ENCODE data around the gene SNN. TPM values are rescaled to one million over a fixed set of nuclear protein-coding genes. Genes with fewer than 3 reads are reported as not detected.

SNN gene
- total RNA-seq, 1 donor, result 13.8 TPM

DNA sequence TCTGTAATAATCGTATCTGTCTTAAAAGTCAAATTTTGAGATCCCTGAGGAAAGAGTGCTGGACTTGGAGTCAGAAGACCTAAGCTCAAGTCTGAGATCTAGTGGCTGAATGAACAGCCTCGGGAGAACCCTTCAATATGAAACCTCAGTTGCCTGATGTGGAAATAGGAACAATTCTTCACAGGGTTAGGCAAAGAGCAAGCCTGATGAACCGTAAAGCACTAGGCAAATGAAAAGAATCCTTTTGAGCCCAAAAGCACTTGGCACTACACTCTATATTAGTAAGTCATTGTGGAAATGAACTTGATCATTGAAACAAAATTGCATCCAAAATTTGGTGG lies 54.2 kb downstream of the SNN start:
- H3K36me3 ChIP-seq (ENCODE audit: insufficient read depth, low read length), result peaks cover 53% of the 10 kb centered on the region
- no peaks in the 10 kb centered on the region for H3K27me3 ChIP-seq (ENCODE audit: insufficient read depth, low read length)
- peaks cover 9% of the 10 kb centered on the region for H3K79me2 ChIP-seq (ENCODE audit: insufficient read depth, low read length)
- H3K9me3 ChIP-seq (ENCODE audit: low read depth, low read length), result no peaks in the 10 kb centered on the region
- no peak overlapping the region for H3K4me2 ChIP-seq (ENCODE audit: insufficient read depth, low read length)
- DNase-seq (ENCODE audit: insufficient read length, low spot score, missing footprints), result no peak
- H3K4me1 ChIP-seq (ENCODE audit: insufficient read depth, low read length), result no peaks in the 10 kb centered on the region
- TF ChIP-seq CTCF (IDR thresholded peaks at IDR 0.05; ENCODE audit: extremely low read depth, low read depth, low read length), result no peak
- peaks cover 2% of the 10 kb centered on the region for H4K20me1 ChIP-seq (ENCODE audit: insufficient read depth, low read length)
- H3K4me3 ChIP-seq (ENCODE audit: insufficient read depth, low read length), result no peak overlapping the region
- no peak overlapping the region for H3K27ac ChIP-seq (ENCODE audit: low read depth, low read length)
- no peak overlapping the region for H2AFZ ChIP-seq (ENCODE audit: low read length)

DNA sequence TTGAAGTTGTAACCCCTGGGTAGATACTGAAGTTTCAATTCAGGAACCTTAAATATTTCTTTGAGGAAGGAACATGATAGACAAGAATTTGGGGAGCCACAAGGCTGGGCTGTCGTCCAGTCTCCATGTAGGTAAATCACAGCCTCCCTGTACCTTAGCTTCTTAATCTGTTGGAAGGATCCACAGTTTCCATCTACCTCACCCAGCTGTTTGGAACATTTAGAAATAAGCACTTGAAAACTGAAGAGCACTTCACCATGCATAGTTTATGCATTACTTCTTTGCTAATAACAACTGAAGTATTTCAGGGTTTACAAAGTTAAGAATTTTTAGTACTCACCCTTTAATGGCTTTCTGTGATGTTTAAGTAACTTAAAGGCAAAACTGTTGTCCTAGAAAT lies 57.2 kb downstream of the SNN start:
- no peak for DNase-seq (ENCODE audit: insufficient read length, low spot score, missing footprints)
- no peaks in the 10 kb centered on the region for H3K27me3 ChIP-seq (ENCODE audit: insufficient read depth, low read length)
- no peak overlapping the region for H3K4me2 ChIP-seq (ENCODE audit: insufficient read depth, low read length)
- H4K20me1 ChIP-seq (ENCODE audit: insufficient read depth, low read length), result peaks cover 2% of the 10 kb centered on the region
- peaks cover 32% of the 10 kb centered on the region for H3K79me2 ChIP-seq (ENCODE audit: insufficient read depth, low read length)
- no peak overlapping the region for H2AFZ ChIP-seq (ENCODE audit: low read length)
- H3K4me1 ChIP-seq (ENCODE audit: insufficient read depth, low read length), result no peaks in the 10 kb centered on the region
- no peak for TF ChIP-seq CTCF (IDR thresholded peaks at IDR 0.05; ENCODE audit: extremely low read depth, low read depth, low read length)
- no peak overlapping the region for H3K4me3 ChIP-seq (ENCODE audit: insufficient read depth, low read length)
- no peak overlapping the region for H3K27ac ChIP-seq (ENCODE audit: low read depth, low read length)
- no peaks in the 10 kb centered on the region for H3K9me3 ChIP-seq (ENCODE audit: low read depth, low read length)
- peaks cover 68% of the 10 kb centered on the region for H3K36me3 ChIP-seq (ENCODE audit: insufficient read depth, low read length)

- no peaks in the 10 kb centered on the region for H3K27me3 ChIP-seq (ENCODE audit: insufficient read depth, low read length)
- no peak overlapping the region for H2AFZ ChIP-seq (ENCODE audit: low read length)
- no peak overlapping the region for H3K27ac ChIP-seq (ENCODE audit: low read depth, low read length)
- no peaks in the 10 kb centered on the region for H3K4me1 ChIP-seq (ENCODE audit: insufficient read depth, low read length)
- no peak for TF ChIP-seq CTCF (IDR thresholded peaks at IDR 0.05; ENCODE audit: extremely low read depth, low read depth, low read length)
- H4K20me1 ChIP-seq (ENCODE audit: insufficient read depth, low read length), result peaks cover 2% of the 10 kb centered on the region
- peaks cover 36% of the 10 kb centered on the region for H3K79me2 ChIP-seq (ENCODE audit: insufficient read depth, low read length)
- H3K4me3 ChIP-seq (ENCODE audit: insufficient read depth, low read length), result no peak overlapping the region
- H3K4me2 ChIP-seq (ENCODE audit: insufficient read depth, low read length), result no peak overlapping the region
- H3K36me3 ChIP-seq (ENCODE audit: insufficient read depth, low read length), result peaks cover 68% of the 10 kb centered on the region
- no peaks in the 10 kb centered on the region for H3K9me3 ChIP-seq (ENCODE audit: low read depth, low read length)
- DNase-seq (ENCODE audit: insufficient read length, low spot score, missing footprints), result no peak
Observed at GRCh38 chr16:11726008-11726407, 57.8 kb downstream of the SNN start.

GRCh38 chr16:11727796-11728543 lies 59.7 kb downstream of the SNN start:
- Histone ChIP-seq H3K79me2 (ENCODE audit: insufficient read depth, low read length) (peaks cover 51% of the 10 kb centered on the region), H2AFZ (ENCODE audit: low read length) (no peak overlapping the region), H3K4me3 (ENCODE audit: insufficient read depth, low read length) (no peak overlapping the region), H3K27me3 (ENCODE audit: insufficient read depth, low read length) (no peaks in the 10 kb centered on the region), H3K27ac (ENCODE audit: low read depth, low read length) (peak overlapping the region; percentile 15), H4K20me1 (ENCODE audit: insufficient read depth, low read length) (no peaks in the 10 kb centered on the region), H3K4me2 (ENCODE audit: insufficient read depth, low read length) (no peak overlapping the region), H3K4me1 (ENCODE audit: insufficient read depth, low read length) (no peaks in the 10 kb centered on the region), H3K9me3 (ENCODE audit: low read depth, low read length) (no peaks in the 10 kb centered on the region), H3K36me3 (ENCODE audit: insufficient read depth, low read length) (peaks cover 73% of the 10 kb centered on the region)
- no peak for DNase-seq (ENCODE audit: insufficient read length, low spot score, missing footprints)
- TF ChIP-seq CTCF (IDR thresholded peaks at IDR 0.05; ENCODE audit: extremely low read depth, low read depth, low read length), result no peak

Other genes with a start within 250 kb of the SNN start
- gene LITAF, start 81.5 kb upstream of the SNN start, total RNA-seq, result 33.3 and 38.6 TPM in 2 replicates
- gene TXNDC11, start 74.4 kb downstream of the SNN start, total RNA-seq, result 26.1 and 28.3 TPM in 2 replicates
- 39.8 and 45.7 TPM in 2 replicates for gene ZC3H7A, start 128.8 kb downstream of the SNN start, total RNA-seq
- 113 and 126 TPM in 2 replicates for gene RSL1D1, start 183.1 kb downstream of the SNN start, total RNA-seq
- 109 and 113 TPM in 2 replicates for gene GSPT1, start 247.5 kb downstream of the SNN start, total RNA-seq

Data from osteoblast (primary cell).